HG03378 (cell line): ENCODE results near the gene PPP4C.
"Not testable (repeated sequence)": the region's sequence is repeated elsewhere in the genome, so short reads cannot be mapped to it uniquely, and the experiment has no call there.

Source experiments
- ATAC-seq: cut with Tn5 transposase; IDR thresholded peaks from one replicate; pipeline ENCODE4 v1.9.1; 2021; ENCODE audit warnings: mild to moderate bottlenecking, moderate library complexity; ENCODE audit not compliant: unreplicated experiment

Gene PPP4C

DNA sequence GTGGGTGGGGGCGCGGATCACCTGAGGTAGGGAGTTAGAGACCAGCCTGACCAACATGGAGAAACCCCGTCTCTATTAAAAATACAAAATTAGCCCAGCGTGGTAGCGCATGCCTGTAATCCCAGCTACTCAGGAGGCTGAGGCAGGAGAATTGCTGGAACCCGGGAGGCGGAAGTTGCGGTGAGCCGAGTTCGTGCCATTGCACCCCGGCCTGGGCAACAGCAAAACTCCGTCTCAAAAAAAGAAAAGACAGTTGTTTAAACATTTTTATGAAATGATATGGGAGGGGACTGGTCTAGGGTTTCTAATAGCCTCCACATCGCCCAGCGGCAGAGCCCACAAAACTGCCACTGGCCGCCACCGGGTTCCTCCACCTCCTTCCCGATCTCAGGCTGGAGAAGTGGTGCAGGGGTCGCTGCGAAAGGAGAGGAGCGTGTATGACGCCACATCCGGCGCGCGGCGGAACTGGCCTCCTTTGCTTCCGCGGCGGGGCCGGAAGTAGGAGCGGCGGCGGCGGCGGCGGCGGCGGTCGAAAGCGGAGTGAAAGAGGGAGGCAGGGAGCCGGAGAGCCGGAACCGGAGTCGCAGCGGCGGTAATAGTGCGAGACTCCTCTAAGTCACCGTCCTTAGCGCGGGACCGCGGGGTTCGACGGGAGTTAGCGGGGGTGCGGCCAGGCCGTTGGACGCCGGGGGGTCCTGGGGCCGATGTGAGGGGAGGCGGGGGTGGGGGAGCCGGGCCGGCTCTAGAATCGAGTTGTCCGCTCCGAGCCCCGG lies at the start of gene PPP4C:
PPP4C (plus strand) TSS at position 492 of the 773 bp plus-strand sequence. CDS start 384 bp downstream, outside the sequence.
- no peak for ATAC-seq

DNA sequence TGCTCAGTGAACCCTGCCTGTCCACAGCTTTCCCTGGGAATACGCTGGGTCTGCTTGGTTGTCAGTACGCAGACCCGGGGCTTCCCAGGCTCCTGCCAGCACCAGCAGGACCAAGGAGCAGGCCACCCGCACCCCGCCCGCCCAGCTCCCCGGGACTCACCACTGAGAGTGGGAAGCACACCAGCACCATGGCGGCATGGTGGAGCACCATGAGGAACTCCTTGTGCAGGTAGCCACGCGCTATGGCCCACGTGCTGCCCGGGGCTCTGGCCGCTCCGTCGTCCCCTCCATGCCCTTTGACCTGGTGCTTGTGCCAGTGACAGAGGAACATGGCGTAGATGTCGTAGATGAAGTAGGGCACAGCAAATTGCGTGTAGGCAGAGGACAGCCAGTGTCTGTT lies 49.3 kb upstream of the PPP4C start:
- no peak for ATAC-seq

DNA sequence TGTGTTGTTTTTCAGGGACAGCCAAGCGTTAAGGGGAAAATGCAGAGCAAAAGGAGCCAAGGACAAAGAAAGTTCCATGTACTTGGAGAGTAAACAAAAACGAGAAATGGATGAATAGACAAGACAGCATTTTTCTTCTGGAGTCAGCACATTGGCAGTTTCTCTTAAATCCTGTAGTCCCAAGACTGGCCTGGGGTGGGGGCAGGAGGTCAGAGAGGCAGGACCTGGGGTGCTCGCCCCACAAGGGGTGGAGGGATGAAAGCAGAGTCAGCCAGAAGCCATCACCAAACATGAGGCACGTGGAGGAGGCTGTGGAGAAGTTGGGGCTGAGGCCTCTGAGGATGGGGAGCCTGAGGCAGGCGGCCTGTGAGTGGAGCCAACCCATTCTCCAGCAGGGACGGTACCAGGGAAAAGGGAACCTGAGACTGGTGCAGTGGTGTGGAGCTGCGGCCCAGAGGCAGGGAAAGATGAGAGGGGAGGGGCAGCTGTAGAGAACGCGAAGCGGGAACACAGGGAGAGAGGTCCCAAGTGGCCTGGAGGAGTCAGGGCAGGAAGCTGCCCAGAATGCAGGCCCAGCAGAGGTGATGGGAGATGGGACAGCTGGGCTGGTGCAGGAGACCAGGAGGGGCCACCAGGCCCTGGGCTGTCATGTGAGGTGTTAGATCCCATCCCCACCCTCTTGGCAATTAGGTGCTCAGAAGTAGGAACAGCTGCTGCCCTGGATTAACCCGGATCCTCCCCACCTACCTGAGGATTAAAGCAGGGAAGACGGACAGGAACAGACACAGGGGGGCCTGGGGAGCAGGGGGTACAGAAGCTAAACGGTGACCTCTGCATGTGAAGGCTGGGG lies 48.0 kb upstream of the PPP4C start:
- ATAC-seq: no peak

DNA sequence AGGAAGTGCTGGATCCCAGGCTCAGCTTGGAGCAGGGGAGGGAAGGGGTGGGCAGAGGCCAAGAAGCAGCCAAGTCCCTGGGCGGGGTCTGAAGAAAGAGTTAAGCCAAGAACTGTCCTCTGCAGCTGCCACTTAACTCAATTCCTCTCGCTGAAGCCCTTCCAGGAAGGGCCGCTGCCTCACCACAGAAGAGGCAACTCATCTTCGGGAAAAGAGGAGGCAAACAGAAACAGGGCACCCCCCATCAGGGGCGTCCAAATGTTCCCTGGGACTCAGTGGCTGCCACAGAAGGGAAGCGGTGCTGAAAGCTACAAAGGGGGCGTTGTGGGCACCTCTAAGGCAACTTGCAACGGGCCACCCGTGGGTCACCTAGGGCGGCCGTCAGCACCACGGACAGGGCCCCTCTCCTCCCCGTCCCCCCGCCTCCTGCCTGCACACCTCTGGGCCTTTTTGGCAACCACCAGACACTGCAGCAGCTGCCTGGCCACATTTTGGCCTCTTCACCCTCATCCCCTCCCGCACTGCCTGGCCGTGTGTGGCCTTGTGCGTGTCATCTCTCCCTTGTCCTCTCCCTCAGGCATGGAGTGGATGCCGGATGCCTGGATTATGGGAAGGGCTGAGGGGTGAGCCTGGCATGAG lies 47.2 kb upstream of the PPP4C start:
- no peak for ATAC-seq

DNA sequence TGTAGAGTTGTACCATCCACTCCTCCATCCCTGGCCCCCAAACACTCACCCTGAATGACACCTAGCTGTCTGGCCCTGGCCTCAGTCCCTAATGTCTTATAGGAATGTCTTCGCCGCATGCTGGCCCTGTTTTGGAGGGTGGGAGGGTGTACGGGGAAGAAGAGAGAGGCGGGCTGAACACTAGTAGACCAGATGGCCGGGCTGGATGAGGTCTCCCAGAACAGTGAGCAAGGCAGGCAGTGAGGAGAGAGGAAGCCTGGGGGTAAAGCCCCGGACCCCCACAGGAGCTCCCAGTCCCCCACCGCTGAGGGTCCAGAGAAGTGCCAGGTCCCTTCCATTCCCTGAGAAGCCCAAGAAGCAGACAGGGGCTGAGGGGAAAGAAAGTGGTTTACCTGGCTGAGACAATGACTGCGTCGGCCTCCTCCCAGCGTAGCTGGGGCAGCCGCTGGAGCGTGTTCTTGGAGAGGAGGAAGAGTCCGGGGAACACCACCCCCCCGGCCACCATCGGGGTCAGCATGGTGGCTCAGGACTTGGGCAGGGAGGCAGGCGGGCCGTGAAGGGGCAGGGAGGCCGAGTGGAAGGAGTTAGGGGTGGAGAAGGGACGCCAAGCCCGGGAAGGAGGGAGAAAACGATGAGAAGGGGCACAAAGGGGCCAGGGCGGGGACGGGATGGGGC lies 45.6 kb upstream of the PPP4C start:
- no peak for ATAC-seq

DNA sequence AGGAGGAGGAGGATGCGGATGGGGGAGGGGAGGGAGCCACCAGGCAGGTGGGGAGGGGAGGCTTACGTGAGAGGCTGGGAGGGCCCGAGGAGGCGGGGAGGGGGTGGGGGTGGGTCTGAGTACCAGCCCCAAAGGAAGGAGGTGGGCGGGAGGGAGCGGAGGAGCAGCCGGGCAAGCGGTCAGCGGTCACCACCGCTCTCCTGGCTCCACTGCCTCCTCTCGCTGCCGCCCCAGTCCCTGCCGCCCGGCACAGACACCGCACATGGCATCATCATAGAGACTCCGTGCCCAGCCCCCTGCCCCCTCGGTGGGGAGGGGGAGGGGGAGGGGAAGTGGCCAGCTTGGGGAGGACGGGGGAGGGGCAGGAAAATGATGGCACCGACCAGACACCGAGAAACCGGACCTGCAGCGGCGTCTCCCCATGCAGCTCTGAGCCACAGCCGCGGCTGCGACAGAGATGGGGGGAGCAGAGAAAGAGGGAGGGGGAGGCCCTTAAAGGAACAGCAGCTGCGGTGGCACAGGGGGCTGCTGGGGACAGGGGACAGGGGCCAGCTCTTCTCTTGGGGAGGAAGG lies 44.9 kb upstream of the PPP4C start, which contains the start of gene TLCD3B:
TLCD3B (minus strand) TSS at position 431 of the 573 bp plus-strand sequence. CDS start 744 bp downstream, outside the sequence.
- ATAC-seq: no peak

DNA sequence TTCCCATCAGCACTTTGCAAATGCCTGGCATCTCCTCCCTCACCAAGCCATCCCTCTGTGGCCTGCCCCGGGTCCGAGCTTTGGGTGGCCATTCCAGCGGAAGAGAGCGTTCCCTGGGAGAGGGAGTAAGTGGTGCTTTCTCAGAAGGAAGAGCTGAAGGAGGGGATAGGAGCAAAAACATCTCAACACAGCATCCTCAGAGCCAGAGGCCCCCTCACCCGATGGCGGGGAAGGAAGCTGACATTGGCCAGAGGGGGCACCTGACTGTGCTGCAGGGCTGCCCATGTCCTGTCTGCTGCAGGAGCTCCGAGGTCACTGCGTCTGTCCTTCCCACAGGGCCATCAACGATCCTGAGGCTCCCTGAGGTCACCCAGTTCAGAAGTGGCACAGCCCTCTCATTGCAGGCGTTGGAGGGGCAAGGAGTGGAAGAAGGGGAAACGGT lies 44.3 kb upstream of the PPP4C start:
- no peak for ATAC-seq

DNA sequence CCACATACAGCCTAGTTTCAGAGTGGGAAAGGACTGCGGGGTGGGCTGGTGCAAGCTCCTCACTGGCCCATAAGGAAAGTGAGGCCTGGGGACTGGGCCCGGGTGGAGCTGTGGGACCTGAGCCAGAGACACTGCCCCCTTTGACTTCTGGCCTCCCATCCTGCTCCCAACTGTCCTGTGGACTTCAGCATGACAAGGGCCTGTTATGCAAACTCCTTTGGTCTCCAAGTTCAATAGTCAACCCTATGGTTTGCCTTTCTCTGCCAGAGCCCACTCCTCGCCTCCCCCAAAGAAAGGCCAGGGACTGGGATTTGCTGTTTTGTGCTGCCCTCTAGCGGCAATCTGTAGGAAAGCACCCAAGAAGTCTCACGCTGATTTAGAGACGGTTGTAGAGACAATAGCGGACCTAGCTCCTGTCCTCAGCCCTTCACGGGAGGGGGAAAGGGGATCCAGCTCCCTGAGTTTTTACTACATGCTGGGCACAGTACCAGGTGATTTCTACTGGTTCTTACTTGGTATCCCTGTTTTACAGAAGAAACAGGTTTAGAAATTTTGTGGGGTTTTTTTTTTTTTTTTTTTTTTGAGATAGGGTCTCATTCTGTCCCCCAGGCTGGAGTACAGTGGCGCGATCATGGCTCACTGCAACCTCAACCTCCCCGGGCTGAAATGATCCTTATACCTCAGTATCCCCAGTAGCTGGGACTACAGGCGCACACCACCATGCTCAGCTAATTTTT lies 43.5 kb upstream of the PPP4C start:
- ATAC-seq: no peak

DNA sequence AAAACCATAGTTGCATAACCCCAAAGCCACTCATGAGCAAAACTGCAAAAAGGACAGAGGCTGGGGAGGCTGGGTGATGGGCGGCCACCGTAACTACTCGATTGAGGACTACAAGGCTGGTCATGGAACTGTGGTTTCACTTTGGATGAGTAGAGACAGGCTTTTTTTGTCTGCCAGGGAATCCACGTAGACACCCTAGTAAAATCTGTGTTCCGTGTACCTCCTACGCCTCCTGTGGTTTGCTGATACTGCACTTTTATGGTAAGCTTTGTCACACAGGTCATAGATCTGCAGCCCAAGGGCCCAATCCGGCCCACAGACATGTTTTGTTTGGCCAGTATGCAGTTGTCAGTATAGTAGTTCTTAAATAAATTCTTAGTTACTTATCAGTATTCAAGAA lies 42.5 kb upstream of the PPP4C start:
- no peak for ATAC-seq

DNA sequence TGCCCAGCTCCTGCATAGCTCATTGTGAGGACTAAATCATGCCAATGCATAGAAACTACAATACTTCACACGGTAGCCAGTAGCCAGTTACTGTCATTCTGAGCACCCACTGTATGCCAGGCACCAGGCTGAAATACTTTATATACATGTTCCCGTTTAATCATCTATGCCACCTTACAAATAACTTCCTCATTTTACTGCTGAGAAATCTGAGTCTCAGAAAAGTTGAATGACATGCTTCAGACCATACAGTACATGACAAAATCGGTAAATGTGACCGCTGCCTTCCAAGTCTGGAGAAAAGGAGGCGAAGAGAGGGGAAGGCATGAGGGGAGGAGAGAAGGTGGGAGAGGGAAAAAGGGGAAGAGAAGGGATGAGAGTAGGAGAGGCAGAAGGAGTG lies 35.6 kb upstream of the PPP4C start:
- ATAC-seq: no peak

DNA sequence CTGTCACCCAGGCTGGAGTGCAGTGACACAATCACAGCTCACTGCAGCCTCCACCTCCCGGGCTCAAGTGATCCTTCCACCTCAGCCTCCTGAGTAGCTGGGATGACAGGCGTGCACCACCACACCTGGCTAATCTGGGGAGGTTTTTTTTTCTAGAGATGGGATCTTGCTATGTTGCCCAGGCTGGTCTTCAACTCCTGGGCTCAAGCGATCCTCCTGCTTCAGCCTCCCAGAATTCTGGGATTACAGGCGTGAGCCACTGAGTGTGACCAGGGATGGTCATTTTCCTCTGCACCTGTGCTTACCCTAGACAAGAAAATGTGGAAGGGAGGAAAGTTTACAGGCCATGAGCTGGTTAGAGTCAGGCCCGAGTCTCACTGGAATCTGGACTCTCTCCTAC lies 35.1 kb upstream of the PPP4C start:
- not testable (repeated sequence) for ATAC-seq

DNA sequence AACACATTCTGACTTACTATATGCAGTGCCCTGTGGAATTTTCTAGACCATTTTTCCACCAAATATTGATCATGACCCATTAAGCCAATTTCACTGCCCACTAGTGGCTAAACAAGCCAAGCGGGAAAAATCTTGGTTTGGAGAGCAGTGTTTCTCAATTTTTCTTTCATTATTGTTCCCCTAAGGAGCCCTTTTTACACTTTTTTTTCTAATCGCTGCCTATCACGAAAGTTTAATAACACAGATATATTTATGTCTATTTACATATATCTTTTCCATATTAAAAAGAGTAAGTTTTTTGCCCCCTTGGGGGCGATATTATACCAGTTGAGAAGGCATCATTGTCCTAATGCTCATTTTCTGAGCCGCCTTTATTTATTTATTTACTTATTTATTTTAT lies 34.0 kb upstream of the PPP4C start:
- no peak for ATAC-seq

DNA sequence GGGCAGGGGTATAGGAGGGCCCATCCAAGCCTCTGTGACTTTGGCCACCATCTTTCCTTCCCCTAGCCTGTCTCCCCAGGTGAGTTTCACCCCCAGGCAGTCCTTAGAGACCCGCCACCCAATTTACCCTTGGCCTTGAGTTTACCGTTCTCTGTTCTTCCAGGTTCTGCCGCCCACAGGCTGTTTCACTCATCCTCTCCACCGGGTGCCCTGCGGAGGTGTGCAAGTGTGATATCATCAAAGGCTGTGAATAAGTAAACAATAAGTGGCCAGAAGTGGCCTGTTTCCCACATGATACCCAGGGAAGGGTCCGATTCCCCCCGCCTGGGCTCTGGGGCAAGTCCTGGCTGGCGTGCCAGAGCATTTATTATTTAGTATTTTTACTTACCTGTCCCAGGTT lies 29.6 kb upstream of the PPP4C start:
- no peak for ATAC-seq

DNA sequence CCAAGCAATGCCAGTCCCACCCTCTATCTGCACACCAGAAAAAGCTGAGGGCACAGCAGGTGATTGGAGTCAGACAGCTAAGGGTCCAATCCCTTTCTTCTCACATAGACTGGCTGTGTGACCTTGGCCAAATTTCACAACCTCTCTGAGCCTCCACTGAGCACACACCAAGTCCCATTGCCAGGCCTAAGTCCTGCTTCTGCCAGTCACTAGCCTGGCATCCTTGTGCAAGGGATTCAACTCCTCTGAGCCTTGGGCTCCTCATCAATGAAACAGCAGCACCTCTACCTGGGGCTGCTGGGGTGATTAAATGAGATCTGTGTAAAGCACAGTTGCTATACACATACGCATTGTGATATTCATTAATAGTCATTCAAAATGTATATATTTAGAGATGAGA lies 29.2 kb upstream of the PPP4C start:
- ATAC-seq: no peak

DNA sequence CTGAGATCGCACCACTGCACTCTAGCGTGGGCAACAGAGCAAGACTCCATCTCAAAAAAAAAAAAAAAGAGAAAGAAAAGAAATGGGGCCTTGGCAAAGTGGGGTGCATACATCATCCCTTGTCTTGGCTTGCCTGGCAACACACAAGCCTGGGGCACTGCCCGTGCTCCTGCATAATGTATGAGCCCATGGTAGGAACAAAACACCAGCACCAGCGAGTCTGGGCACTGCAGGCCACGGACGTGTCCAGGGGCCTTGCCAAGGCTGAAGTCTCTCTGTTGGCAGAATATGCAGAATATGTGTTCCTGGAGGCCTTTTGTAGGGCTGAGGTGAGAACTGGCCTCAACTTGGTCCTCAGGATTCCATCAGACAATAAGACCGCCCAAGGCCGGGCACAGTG lies 25.9 kb upstream of the PPP4C start:
- ATAC-seq: no peak

DNA sequence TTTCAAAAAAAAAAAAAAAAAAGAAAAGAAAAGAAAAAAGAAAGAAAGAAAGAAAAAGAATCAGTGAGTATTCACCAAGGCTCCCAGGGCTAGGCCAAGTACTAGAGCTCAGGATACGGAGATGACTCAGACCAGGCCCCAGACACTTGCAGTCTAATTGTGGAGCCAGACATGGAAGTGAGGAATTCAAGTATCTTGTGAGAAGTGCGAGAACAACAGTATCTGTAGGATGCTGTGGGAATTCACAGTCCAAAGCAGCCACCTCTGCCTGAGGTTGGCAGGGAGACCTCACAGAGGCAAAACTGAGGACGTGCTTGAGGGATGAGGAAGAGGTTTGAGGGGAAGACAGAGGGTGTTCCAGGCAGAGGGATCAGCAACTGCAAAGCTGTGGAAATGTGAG lies 24.3 kb upstream of the PPP4C start:
- ATAC-seq: no peak

DNA sequence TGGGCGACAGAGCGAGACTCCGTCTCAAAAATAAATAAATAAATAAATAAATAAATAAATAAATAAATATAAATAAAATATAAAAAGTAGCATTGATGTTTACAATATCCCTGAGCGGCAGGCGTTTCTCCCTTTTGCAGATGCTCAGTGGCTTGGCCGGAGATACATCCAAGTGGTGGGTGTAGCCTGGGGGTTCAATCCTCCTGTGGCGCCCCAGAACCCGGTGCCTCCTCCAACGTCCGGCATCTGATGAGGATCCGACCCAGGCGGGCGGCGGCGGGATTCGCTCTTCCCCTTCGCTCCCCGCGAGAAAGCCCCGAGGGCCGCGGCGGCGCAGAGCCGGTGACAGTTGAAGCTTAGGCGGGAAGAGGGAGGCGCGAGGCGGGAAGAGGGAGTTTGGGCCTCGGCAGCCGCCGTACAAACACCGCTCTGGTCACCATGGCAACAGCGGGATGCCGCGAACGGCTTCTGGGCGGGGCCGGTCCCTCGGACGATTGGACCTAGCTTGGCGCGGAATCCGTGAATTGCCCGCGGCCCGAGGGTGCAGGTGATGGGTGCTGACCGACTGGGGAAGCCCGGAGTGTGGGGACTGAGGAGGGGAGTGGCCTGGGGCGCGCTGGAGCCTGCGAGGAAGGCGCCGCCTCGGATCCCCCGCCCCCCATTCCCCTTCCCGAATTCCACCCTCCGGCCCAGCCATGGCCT lies 23.0 kb upstream of the PPP4C start:
- ATAC-seq: peak; percentile 46

DNA sequence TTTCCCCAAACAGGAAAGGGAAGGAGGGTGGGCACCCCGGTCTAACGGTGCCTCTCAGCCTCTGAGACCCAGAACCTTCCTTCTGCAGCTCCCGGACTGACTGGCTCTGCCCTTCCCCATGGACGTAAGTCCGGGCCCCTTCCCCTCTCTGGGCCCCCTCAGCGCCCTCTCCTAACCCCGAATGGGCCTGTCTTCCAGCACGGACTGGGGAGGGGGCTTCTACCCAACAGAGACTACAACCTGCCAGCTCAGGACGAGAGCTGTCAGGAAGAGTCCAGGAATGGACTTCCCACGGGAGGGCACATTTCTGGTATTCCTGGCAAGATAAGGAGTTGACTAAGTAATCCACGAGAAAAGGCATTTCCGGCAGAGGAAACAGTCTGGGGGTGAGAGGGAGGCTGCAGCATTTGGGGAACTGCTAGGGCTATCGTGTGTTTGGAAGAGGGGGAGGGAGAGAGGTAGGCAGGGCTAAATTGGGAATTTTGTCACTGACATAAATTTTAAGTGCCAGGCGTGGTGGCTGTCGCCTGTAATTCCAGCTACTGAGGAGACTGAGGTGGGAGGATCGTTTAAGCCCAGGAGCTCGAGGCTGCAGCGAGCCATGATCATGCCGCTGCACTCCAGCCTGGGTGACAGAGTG lies 22.3 kb upstream of the PPP4C start:
- ATAC-seq: no peak

DNA sequence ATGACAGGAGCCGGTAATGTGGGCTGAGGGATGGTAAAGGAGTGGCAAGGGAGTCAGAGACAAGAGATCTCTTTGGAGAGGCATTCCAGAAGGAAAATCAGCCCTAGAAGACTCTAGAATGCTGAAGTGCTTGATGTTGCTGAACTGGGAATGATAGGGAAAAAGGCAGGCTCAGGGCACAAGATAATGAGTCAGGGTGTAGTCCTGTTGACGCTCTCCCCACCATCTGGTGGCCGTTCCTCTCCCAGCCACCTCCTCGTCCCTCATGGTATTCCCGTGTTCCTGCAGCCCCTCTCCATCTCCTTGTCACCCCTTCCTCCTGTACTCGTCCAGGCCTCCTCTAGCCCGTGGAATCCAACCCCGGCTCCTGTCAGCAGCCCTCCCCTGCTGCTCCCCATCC lies 21.3 kb upstream of the PPP4C start:
- no peak for ATAC-seq
